OCI-LY1 (cell line): ENCODE measurements around the gene TMEM52B.

Experiments used
- H2AFZ ChIP-seq: fragments of 200-600 bp; sonication (generic), shearing (Covaris generic); 2 replicates; pipeline ENCODE4 v1.6.0; 2014; ENCODE audit warnings: antibody characterized with exemption, mild to moderate bottlenecking, low read length
- H3F3A ChIP-seq: fragments of 200-600 bp; sonication (generic), shearing (Covaris generic); 2 replicates; pipeline ENCODE4 v1.6.0; 2014; ENCODE audit warnings: mild to moderate bottlenecking, antibody characterized with exemption, low read length, moderate library complexity; ENCODE audit not compliant: insufficient read depth
- H3K27ac ChIP-seq: fragments of 200-600 bp; sonication (generic); 2 replicates; pipeline ENCODE4 v1.5.1; 2014; ENCODE audit warnings: low read length, mixed run types, mild to moderate bottlenecking, low read depth; ENCODE audit not compliant: poor library complexity, severe bottlenecking
- H3K27me3 ChIP-seq: fragments of 200-600 bp; sonication (generic); 2 replicates; pipeline ENCODE4 v1.6.0; 2014; ENCODE audit warnings: antibody characterized with exemption, mild to moderate bottlenecking, low read length, moderate library complexity; ENCODE audit not compliant: insufficient read depth
- H3K36me3 ChIP-seq: fragments of 200-600 bp; sonication (generic); 2 replicates; pipeline ENCODE4 v1.6.1; 2014; ENCODE audit warnings: mild to moderate bottlenecking, antibody characterized with exemption, low read length, moderate library complexity, mixed read lengths; ENCODE audit not compliant: insufficient read depth
- H3K4me1 ChIP-seq: fragments of 200-600 bp; sonication (generic); 2 replicates; pipeline ENCODE4 v1.5.1; 2014; ENCODE audit warnings: mild to moderate bottlenecking, low read length, moderate library complexity; ENCODE audit not compliant: insufficient read depth, severe bottlenecking
- H3K4me2 ChIP-seq: fragments of 200-600 bp; sonication (generic), shearing (Covaris generic); 2 replicates; pipeline ENCODE4 v1.6.1; 2014; ENCODE audit warnings: low read length
- H3K4me3 ChIP-seq: fragments of 200-600 bp; sonication (generic); 2 replicates; pipeline ENCODE4 v1.5.1; 2014; ENCODE audit warnings: low read length, low read depth, mild to moderate bottlenecking, mixed read lengths; ENCODE audit not compliant: poor library complexity, severe bottlenecking
- H3K79me2 ChIP-seq: fragments of 200-600 bp; shearing (Covaris generic); 2 replicates; pipeline ENCODE4 v1.6.1; 2016; ENCODE audit warnings: mixed run types, low read length, mixed read lengths; ENCODE audit not compliant: insufficient read depth
- H3K9ac ChIP-seq: fragments of 200-600 bp; sonication (generic), shearing (Covaris generic); 2 replicates; pipeline ENCODE4 v1.6.1; 2014; ENCODE audit warnings: mild to moderate bottlenecking, low read length, mixed read lengths
- H3K9me2 ChIP-seq: fragments of 200-600 bp; sonication (generic), shearing (Covaris generic); 2 replicates; pipeline ENCODE4 v1.6.1; 2014; ENCODE audit warnings: low read depth, mild to moderate bottlenecking, low read length, mixed read lengths
- H3K9me3 ChIP-seq: fragments of 200-600 bp; shearing (Covaris generic); 2 replicates; pipeline ENCODE4 v1.6.1; 2014; ENCODE audit warnings: low read length, mixed read lengths
- H4K20me1 ChIP-seq: fragments of 200-600 bp; sonication (generic), shearing (Covaris generic); 2 replicates; pipeline ENCODE4 v1.6.0; 2016; ENCODE audit warnings: mild to moderate bottlenecking, low read length; ENCODE audit not compliant: insufficient read depth
- CTCF ChIP-seq: fragments of 200-600 bp; sonication (generic), shearing (Covaris generic); IDR thresholded peaks from 2 replicates; pipeline ENCODE4 v1.5.1; 2017; ENCODE audit warnings: mild to moderate bottlenecking, antibody characterized with exemption, low read length, moderate library complexity, mixed read lengths
- EZH2 ChIP-seq: fragments of 200-600 bp; sonication (generic), shearing (Covaris generic); IDR thresholded peaks from 2 replicates; pipeline ENCODE4 v1.8.0; 2017; ENCODE audit warnings: borderline replicate concordance, mixed run types, mild to moderate bottlenecking, antibody characterized with exemption, low read length, moderate library complexity, mixed read lengths

TMEM52B gene

GRCh38 chr12:10140001-10140400, 38.8 kb upstream of the TMEM52B start:
- Histone ChIP-seq H3K27me3 (no peaks in the 10 kb centered on the region), H3K9me3 (no peaks in the 10 kb centered on the region), H4K20me1 (no peaks in the 10 kb centered on the region), H3F3A (no peaks in the 10 kb centered on the region), H3K4me3 (no peak overlapping the region), H3K79me2 (no peaks in the 10 kb centered on the region), H3K27ac (no peak overlapping the region), H3K4me2 (no peak overlapping the region), H3K9me2 (no peaks in the 10 kb centered on the region), H3K36me3 (no peaks in the 10 kb centered on the region), H3K9ac (no peak overlapping the region), H3K4me1 (no peaks in the 10 kb centered on the region), H2AFZ (no peak overlapping the region)
- TF ChIP-seq EZH2 = no peak
- peak; percentile 61 for TF ChIP-seq CTCF

GRCh38 chr12:10142976-10143589, 35.7 kb upstream of the TMEM52B start:
- Histone ChIP-seq H3K4me2 (no peak overlapping the region), H3K27me3 (no peaks in the 10 kb centered on the region), H3K9me2 (no peaks in the 10 kb centered on the region), H3K4me3 (no peak overlapping the region), H3K79me2 (no peaks in the 10 kb centered on the region), H3K36me3 (no peaks in the 10 kb centered on the region), H4K20me1 (no peaks in the 10 kb centered on the region), H3K9ac (no peak overlapping the region), H3K27ac (no peak overlapping the region), H3F3A (no peaks in the 10 kb centered on the region), H2AFZ (no peak overlapping the region), H3K9me3 (no peaks in the 10 kb centered on the region), H3K4me1 (no peaks in the 10 kb centered on the region)
- TF ChIP-seq EZH2 (no peak), CTCF (no peak)

- no peak overlapping the region for H3K9ac ChIP-seq
These were observed 31.0 kb upstream of the TMEM52B start for GRCh38 chr12:10147714-10148403.

More at GRCh38 chr12:10147714-10148403, 31.0 kb upstream of the TMEM52B start:
- Histone ChIP-seq H3K4me2 (no peak overlapping the region), H3K9me3 (no peaks in the 10 kb centered on the region), H3K4me1 (no peaks in the 10 kb centered on the region), H3K79me2 (no peaks in the 10 kb centered on the region), H2AFZ (no peak overlapping the region), H4K20me1 (no peaks in the 10 kb centered on the region), H3K36me3 (no peaks in the 10 kb centered on the region), H3F3A (no peaks in the 10 kb centered on the region), H3K4me3 (no peak overlapping the region), H3K9me2 (no peaks in the 10 kb centered on the region), H3K27me3 (no peaks in the 10 kb centered on the region), H3K27ac (no peak overlapping the region)
- TF ChIP-seq CTCF (no peak), EZH2 (no peak)
